Fibroblast of lung (primary cell): ENCODE measurements around the gene KCNH2.

ENCODE experiments used
- EZH2 ChIP-seq: IDR thresholded peaks from 2 replicates; pipeline ENCODE4 v1.5.1; 2012; ENCODE audit warnings: low read length, control low read depth, mild to moderate bottlenecking; ENCODE audit errors: missing control alignments
- TF ChIP-seq, protein P1 (sequence below), 2 donors: IDR thresholded peaks in 1 of 2; conservative IDR thresholded peaks in 1 of 2; 1 replicate in 1 of 2; 2 replicates in 1 of 2; pipeline ENCODE4 v1.5.1; 2011 to 2012; ENCODE audit warnings: low read length in 2 of 2, control low read depth in 1 of 2, inconsistent platforms in 1 of 2, low read depth in 1 of 2, mild to moderate bottlenecking in 1 of 2

GRCh38 chr7:150959739-150960734 lies 18.1 kb downstream of the KCNH2 start:
- TF ChIP-seq, protein P1, sequence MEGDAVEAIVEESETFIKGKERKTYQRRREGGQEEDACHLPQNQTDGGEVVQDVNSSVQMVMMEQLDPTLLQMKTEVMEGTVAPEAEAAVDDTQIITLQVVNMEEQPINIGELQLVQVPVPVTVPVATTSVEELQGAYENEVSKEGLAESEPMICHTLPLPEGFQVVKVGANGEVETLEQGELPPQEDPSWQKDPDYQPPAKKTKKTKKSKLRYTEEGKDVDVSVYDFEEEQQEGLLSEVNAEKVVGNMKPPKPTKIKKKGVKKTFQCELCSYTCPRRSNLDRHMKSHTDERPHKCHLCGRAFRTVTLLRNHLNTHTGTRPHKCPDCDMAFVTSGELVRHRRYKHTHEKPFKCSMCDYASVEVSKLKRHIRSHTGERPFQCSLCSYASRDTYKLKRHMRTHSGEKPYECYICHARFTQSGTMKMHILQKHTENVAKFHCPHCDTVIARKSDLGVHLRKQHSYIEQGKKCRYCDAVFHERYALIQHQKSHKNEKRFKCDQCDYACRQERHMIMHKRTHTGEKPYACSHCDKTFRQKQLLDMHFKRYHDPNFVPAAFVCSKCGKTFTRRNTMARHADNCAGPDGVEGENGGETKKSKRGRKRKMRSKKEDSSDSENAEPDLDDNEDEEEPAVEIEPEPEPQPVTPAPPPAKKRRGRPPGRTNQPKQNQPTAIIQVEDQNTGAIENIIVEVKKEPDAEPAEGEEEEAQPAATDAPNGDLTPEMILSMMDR (conservative IDR thresholded peaks at IDR 0.05 in 1 of 2, IDR thresholded peaks at IDR 0.05 in 1 of 2; ENCODE audit: low read depth in 1 of 2, low read length in 2 of 2), result no peak
- no peak for TF ChIP-seq EZH2
